GM12892 (cell line): Measurements from ENCODE around the gene KIF4B.
"Not testable (repeated sequence)": the region's sequence is repeated elsewhere in the genome, so short reads cannot be mapped to it uniquely, and the experiment has no call there.

Experiments
- DNase-seq: peaks from one replicate; pipeline ENCODE4 v3.0.0; 2011; ENCODE audit not compliant: insufficient read length
- FAIRE-seq: peaks from 2 replicates; lab custom pipeline; 2011; peaks lifted over from hg19 to GRCh38; lab: Jason Lieb, UNC
- POLR2A ChIP-seq: IDR thresholded peaks from 2 replicates; pipeline ENCODE4 v1.6.1; 2011; ENCODE audit warnings: low read depth, low read length, control low read depth
- POLR2AphosphoS5 ChIP-seq: IDR thresholded peaks from 2 replicates; pipeline ENCODE4 v1.6.1; 2011; ENCODE audit warnings: low read depth, low read length, control low read depth
- TAF1 ChIP-seq: IDR thresholded peaks from 2 replicates; pipeline ENCODE4 v1.6.1; 2011; ENCODE audit warnings: low read depth, mild to moderate bottlenecking, control low read depth, low read length, borderline replicate concordance

Gene KIF4B

DNA sequence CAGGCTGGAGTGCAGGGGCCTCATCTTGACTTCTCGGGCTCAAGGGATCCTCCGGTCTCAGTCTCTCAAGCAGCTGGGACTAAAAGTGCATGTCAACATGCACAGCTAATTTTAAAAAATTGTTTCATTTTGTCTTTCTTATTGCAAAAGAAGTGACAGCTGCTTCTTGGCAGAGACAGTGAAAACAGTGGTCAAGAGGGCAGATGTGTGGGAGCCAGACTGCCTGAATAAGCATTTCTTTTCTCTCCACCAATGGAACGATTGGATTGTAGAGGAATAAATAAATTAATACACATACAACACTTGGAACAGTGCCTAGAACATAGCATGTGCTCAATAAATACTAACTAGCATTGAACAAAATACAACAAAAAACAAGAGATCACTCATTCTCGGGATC is 27.4 kb upstream of the KIF4B start:
- DNase-seq = no peak
- TF ChIP-seq TAF1 = no peak
- no peak for TF ChIP-seq POLR2AphosphoS5
- no peak for FAIRE-seq

DNA sequence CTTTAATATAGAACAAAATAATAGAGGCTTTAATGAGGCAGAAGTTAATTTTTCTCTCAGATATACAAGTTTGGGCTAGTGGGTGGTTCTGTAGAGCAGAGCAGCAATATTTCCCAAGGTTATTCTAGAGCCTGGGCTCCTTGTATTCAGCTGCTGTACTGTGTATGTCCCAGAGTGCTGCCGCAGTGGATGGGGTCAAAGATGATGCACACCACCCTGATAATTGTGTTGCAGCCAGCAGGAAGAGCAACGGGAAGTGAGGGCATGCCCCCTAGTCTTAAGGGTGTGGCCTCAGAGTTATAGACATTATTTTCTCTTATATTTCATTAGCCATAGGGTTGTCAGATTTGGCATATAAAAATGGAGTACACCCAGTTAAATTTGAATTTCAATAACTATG is 23.9 kb upstream of the KIF4B start:
- no peak for DNase-seq
- TF ChIP-seq POLR2A = no peak
- no peak for FAIRE-seq

DNA sequence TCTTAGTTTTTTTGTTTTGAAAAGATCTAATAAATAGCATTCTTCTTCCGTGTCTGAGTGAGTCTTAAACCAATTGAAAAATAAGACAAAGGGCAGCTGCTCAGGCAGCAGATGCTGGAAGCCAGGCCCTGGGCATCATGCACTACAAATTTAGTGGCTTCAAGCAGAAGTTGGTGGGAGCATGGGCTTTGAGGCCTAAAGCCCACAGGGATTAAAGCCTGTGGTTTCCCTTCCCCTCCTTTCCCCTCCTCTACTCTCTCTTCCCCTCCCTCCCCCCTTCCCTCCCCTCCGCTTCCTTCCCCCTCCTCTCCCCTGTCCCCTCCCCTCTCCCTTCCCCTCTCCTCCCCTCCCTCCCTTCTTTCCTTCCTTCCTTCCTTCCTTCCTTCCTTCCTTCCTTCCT is 20.1 kb upstream of the KIF4B start:
- TF ChIP-seq POLR2A (no peak), TAF1 (no peak), POLR2AphosphoS5 (no peak)
- no peak for DNase-seq
- no peak for FAIRE-seq

DNA sequence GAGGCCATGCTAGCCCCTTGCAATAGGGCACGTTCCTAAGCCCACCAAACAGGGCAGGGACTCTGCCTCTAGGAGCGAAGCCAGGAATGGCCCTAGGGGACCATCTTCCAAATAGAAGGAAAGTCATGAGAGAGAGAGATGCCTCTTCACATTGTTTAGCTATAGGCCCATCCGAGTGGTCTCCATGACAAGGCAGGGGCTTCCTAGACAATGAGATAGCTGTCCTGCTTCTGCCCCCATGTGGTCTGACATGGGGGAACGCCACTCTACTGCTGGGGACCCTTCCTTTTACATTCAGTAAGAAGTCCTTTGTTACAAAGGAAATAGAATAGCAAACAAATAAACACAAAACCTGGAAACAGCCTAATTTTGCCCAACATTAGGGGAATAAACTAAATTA is 17.9 kb upstream of the KIF4B start:
- FAIRE-seq (no peak), DNase-seq (no peak)
- no peak for TF ChIP-seq TAF1
- TF ChIP-seq POLR2A = no peak
- no peak for TF ChIP-seq POLR2AphosphoS5

DNA sequence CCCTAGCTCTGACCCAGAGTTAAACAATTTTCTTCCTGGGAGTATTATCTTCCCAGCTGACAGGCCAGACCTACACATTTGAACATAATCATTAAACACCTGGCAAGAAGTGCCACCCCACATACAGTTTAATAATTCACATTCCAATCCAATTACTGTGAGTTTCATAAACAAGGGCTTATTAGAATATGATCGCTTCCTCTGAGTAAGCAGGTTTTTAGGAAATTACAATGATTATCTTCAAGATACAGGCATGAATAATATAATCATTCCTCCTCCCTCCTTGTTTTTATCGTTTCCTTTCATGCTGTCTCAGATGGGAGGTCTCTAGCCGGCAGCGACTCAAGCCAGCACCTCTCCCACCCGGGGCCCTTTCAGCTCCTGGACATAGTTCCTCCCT is 15.8 kb upstream of the KIF4B start:
- TF ChIP-seq TAF1 = no peak
- TF ChIP-seq POLR2AphosphoS5 = no peak
- no peak for TF ChIP-seq POLR2A
- FAIRE-seq (no peak), DNase-seq (no peak)

DNA sequence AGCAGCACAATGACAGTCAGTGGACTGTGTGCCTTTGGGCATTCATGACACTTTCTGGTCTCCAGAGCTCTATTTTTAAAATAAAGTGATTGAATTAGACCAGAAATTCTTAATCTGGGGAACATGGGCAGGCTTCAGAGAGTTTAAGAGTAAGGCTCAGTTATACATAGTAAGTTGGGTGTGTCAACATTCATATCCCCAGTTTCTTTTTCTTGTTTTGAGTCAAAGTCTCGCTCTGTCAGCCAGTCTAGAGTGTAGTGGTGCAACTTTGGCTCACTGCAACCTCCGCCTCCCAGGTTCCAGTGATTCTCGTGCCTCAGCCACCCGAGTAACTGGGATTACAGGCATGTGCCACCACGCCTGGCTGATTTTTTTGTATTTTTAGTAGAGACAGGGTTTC is 13.7 kb upstream of the KIF4B start:
- TF ChIP-seq POLR2AphosphoS5 (no peak), TAF1 (no peak), POLR2A (no peak)
- DNase-seq (no peak), FAIRE-seq (no peak)

DNA sequence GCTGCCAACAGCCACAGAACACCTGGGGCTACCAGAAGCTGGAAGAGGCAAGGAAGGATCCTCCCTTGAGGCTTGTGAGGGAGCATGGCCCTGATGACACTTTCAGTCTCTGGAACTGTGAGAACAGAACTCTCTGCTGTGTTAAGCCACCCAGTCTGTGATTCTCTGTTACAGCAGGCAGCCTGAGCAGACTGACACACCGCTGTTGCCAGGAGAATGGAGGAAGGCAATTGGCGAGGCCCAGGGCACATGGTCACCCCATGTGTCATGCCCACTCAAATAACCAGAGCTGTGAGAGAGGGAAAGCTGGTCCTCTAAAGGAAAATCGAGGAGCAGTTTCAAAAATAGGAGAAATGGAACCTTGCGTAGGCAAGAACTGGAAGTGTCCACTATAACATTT is 12.0 kb upstream of the KIF4B start:
- FAIRE-seq (no peak), DNase-seq (no peak)

DNA sequence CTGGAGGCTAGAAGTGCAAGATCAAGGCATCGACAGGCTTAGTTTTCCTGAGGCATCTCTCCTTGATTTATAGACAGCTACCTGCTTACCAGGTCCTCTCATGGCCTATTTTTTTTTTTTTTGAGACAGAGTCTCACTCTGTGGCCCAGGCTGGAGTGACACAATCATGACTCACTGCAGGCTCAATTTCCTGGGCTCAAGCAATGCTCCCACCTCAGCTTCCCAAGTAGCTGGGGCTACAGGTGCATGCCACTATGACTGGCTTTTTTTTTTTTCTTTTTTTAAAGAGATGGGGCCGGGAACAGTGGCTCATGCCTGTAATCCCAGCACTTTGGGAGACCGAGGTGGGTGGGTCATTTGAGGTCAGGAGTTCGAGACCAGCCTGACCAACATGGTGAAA is 10.8 kb upstream of the KIF4B start:
- not testable (repeated sequence) for DNase-seq, FAIRE-seq

More for the DNA sequence above, 12.0 kb upstream of the KIF4B start:
- TF ChIP-seq TAF1 = no peak
- no peak for TF ChIP-seq POLR2AphosphoS5
- TF ChIP-seq POLR2A = no peak

DNA sequence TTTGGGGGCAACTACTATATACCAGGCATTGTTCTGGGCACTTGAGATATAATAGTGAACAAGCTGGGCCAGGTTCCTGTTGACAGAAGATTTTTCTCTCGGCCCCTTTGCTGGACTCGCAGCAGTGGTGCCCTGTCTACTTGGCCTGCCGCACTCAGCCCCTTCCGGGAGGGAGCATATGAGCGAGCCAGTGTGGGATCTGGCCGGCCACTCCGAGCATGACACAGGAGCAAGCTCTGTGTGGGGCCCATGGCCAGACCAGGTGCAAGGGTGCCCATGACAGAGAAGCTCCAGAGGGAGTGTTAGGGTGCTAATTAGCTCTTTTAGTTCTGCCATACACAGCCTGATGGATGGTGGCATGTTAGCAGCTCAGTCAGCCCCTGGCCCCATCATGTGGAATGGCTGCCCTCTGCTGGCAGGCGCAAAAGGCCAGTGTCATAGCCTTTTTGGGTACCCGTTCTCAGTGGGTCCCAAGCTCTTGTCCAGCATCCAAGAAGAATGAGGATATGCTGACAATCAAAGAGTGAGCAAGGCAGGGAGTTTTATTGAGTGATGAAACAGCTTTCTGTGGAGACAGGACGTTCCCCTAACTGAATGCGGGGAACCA is 9.3 kb upstream of the KIF4B start:
- FAIRE-seq (no peak), DNase-seq (no peak)
- no peak for TF ChIP-seq POLR2AphosphoS5
- TF ChIP-seq POLR2A = no peak
- TF ChIP-seq TAF1 = no peak

DNA sequence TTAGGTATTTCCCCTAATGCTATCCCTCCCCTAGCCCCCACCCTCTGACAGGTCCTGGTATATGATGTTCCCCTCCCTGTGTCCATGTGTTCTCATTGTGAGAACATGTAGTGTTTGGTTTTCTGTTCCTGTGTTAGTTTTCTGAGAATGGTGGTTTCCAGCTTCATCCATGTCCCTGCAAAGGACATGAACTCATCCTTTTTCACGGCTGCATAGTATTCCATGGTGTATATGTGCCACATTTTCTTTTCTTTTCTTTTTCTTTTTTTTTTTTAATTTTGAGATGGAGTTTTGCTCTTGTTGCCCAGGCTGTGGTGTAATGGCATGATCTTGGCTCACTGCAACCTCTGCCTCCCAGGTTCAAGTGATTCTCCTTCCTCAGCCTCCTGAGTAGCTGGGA is 7.3 kb upstream of the KIF4B start:
- FAIRE-seq, DNase-seq: not testable (repeated sequence)

DNA sequence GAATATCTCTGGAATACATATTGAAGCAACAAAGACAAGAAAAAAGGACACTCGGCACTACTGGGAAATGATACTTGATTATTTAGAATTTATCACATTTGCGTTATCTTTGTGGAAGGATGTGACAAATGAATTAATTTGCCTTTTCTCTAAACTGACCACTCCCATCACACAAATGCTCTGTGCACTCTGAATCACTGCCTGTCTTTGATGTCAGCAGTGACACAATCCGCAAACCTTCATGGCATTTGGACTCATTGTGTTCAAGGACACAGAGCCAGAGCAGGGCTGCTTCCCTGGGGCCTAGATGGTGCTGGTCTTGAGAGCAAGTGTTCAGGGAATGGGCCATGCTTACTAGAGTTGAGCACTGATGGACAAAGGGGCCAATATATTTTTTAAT is 4.9 kb upstream of the KIF4B start:
- TF ChIP-seq TAF1 (no peak), POLR2AphosphoS5 (no peak), POLR2A (no peak)
- no peak for DNase-seq
- FAIRE-seq = no peak

DNA sequence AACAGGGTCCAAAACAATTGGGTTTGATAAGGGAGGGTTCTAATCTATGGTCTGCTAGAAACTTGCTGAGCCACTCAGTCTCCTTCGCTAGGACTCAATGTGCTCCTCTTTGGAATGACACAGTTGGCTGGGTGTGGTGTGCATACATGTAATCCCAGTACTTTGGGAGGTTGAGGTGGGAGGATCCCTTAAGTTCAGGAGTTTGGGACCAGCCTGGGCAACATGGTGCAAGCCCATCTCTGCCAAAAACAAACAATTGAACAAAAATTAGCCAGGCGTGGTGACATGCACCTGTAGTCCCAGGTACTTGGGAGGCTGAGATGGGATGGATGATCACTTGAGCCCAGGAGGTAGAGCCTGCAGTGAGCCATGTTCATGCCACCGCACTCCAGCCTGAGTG is 2.7 kb upstream of the KIF4B start:
- DNase-seq = no peak
- TF ChIP-seq TAF1 = no peak
- no peak for TF ChIP-seq POLR2A
- no peak for TF ChIP-seq POLR2AphosphoS5
- no peak for FAIRE-seq

DNA sequence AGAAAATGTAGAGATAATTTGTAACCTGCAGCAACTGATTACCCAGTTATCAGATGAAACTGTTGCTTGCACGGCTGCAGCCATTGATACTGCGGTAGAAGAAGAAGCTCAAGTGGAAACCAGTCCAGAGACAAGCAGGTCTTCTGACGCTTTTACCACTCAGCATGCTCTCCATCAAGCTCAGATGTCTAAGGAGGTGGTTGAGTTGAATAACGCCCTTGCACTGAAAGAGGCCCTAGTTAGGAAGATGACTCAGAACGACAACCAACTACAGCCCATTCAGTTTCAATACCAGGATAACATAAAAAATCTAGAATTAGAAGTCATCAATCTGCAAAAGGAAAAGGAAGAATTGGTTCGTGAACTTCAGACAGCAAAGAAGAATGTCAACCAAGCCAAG is 1.7 kb downstream of the KIF4B start:
- DNase-seq (no peak), FAIRE-seq (no peak)
- TF ChIP-seq POLR2A (no peak), POLR2AphosphoS5 (no peak), TAF1 (no peak)

DNA sequence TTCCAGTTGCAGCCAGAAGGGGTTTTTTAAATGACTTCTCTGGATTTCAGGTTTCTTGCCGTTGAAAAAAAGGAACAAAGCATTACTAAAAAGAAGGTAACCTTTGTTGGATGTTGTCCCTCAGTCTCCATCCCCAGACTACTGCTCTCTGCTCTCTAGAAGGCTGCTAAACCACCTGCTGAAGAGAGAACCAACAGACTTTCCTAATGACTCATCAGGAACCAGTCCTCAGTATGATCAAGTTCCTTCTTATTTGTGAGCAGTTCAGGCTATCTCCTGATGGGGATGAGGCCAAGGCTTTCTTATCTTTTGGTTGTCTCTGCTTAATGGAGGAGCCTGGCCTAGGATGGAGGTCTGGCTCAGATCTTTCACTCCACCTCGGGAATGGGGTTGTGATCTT is 4.1 kb downstream of the KIF4B start:
- FAIRE-seq (peak; percentile 61), DNase-seq (peak; percentile 25)

More for the DNA sequence above, 4.1 kb downstream of the KIF4B start:
- TF ChIP-seq POLR2A = no peak
- TF ChIP-seq TAF1 = no peak
- no peak for TF ChIP-seq POLR2AphosphoS5
